CD4-positive, alpha-beta T cell treated with Interleukin-21 for 1 hour (primary cell): Measurements from ENCODE around the gene PFN1.

Experiments used
- DNase-seq: peaks from one replicate; pipeline ENCODE4 v3.0.0-alpha.2; 2020

PFN1 gene

GRCh38 chr17:4895657-4896331 lies 52.5 kb downstream of the PFN1 start:
- no peak for DNase-seq
